ENCODE results near the gene PRSS8.
A peak's percentile ranks its signal among the peaks of the same experiment; 100 is the strongest.
"Not testable (repeated sequence)": the region's sequence is repeated elsewhere in the genome, so short reads cannot be mapped to it uniquely, and the experiment has no call there.

The PRSS8 gene

DNA sequence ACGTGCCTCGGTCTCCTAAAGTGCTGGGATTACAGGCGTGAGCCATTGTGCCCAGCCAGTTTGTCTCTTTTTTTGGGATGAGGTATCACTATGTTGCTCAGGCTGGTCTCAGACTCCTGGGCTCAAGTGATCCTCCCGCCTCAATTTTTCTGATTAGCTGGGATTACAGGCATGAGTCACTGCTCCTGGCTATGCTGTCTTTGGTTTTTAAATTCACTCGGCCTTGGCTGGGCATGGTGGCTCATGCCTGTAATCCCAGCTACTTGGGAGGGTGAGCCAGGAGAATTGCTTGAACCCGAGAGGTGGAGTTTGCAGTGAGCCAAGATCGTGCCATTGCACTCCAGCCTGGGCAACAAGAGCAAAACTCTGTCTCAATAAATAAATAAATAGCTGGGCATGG is 8.9 kb upstream of the PRSS8 start:
- DNase-seq = peak; percentile 18

DNA sequence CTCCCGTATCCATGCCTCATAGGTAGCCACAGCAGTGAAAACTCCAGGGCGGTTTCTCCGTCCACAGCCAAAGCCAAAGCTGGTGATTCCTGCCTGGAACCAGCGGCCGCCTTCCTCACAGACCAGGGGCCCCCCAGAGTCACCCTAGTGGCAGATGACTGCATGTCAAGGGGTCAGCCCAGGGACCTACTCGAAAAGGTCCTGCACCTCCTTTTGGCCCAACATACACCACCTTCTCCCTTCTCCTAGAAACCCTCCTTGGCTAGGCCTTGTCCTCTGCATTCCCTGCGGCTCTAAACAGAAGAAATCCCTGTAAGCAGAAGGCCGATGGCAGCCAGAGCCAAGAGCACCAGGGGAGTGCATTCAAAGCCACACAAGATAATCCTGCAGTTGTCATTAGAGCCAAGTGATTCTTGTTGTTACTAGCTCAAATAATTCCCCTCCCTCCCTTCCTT is 8.2 kb upstream of the PRSS8 start:
- no peak for DNase-seq

DNA sequence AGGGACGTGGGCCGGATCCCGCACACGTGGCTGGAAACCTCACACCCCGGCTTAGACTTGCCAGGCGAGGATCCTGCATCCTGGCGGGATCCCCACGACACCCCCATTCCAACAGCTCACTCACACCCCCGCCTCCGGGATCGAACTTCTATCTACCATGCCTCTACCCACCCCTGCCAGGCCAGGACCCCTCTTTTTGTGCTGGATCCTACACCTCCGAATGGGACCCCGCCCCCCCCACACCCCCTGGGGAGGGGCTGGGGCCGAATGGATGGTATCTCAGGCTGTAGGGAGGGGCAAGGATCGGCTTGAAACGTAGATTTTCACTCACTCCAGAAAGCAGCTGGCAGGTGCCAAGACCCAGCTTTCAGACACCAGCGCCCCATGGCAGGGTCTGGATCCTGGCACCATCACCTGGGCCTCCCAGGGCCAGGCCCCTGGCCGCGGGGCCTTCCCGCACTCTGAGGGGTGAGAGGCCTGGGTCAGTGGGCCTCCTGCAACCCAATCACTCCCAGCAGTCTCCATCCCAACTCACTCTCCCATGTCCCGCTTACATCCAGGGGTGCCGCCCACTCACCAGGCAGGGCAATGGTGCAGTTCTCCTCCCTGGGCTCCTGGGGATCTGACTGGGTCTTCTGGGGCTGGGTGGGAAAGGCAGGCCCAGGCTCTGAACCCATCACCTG is 7.6 kb upstream of the PRSS8 start:
- no peak for DNase-seq

DNA sequence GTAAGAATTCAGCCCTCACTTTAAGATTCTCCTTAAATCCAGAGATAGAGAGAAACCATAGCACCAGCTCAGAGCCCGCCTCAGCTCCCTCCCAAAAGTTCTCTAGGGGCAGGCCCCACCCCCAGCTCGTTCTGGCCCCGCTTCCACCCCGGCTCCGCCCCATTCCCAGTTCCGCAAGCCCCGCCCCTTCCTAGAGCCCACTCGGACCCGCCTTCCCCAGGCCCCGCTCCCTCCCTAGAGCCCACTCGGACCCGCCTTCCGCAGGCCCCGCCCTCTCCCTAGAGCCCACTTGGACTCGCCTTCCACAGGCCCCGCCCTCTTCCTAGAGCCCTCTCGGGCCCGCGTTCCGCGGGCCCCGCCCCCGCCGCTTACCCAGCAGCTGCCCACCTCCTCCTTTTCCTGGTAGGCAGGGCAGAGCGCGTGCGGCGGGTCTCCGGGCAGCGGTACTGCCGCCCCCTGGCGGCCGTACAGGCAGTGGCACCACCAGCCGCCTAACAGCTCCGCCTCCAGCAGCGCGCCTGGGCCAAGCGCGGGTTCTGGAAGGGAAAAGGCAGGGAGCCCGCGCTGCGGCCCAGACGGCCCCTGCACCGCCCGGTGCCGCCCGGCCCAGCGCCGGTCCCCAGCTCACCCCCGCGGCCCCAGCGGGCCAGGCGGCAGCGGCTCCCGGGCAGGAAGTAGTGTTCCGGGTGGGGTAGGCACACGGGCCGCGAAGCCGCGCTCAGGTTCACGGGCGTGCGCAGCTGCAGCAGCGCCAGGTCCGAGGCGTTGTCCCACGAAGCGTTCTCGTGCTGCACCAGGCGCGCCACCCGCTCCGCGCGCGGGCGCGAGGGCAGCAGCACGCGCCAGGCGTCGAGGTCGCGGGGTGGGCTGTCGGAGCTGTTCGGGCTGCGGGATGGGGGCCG is 6.8 kb upstream of the PRSS8 start:
- DNase-seq = peak; percentile 98

DNA sequence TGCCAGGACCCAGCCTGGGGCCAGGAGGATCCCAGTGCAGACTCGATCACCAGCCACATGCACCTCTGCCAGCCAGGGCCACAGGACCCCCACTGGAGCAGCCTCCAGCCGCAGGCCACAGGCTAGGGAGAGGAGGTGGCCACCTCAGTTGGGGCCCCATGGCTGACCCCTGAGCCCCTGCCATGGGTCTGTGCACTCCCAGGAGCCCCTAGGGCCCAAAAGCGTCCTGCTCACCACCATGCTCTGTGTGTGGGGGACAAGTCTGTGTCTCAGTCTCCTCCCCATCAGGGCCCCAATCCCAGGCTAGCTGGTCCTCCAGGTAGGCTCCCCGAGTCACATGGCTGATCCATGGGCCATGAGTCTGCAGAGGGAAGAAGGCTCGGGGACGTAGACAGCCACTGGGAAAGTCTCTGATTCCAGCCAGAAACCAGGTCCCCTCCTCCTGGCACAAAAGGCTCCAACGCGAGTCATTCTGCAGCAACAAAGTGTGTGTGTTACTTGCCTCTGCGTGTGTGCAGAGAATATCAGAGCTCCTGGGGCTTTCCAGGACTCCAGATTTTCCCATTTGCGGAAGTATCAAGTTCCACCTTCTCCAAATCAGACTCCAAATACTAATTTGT is 6.1 kb upstream of the PRSS8 start:
- no peak for DNase-seq

DNA sequence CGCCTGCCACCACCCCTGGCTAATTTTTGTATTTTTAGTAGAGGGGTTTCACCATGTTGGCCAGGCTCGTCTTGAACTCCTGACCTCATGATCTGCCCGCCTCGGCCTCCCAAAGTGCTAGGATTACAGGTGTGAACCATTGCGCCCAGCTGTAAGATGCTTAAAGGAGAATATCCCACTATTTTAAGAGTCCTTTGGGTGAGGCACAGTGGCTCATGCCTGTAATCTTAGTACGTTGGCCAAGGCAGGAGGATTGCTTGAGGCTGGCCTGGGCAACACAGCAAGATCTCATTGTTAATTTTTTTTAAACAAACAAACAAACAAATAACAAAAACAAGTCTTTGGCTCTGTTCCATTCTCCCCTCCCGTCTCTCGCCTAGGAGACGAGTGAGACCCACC is 5.5 kb upstream of the PRSS8 start:
- not testable (repeated sequence) for DNase-seq

DNA sequence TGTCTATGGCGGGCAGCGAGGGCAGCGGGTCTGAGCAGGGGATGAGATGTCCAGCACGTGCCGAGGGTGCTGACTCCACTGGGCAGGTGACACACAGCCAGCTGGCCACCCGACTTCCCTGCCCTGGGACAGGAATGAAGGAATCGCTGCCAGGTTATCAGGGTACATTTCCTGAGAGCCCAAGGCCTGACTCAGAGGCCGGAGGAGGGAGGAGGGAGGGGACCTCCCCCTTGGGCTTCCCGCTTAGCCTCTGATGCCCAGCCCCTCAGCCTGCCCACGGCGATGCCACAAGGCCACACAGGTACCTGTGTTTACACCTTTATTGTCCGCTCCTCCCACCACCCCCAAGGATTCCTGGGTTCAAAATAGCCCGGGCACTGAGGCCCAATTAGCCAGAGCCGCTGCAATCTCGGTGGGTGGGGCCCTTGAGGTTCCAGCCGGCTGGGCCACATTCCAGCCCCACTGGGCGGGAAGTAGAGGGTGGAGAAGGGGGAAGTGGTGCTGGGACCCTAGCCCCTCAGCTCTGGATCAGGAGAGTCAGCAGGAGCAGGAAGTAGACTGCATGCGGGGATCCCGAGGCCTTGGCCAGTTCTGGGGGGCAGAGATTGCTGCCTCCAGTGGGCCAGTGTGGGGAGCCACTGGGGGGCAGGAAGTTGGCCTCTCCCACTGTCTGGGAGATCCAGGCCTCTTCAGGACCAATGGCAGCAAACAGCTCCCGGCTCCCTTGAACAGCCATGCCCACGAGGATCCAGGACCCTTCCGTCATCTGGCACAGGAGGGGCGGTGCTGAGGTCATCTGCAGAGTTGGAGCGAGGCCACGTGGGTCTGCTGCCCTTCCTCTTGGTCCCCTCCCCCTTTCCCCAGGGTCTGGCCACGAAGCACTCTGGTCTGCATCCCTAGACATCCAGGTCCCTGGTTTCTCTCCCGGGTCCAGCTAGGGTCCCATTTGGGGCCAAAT is 3.4 kb upstream of the PRSS8 start:
- peak; percentile 68 for DNase-seq

DNA sequence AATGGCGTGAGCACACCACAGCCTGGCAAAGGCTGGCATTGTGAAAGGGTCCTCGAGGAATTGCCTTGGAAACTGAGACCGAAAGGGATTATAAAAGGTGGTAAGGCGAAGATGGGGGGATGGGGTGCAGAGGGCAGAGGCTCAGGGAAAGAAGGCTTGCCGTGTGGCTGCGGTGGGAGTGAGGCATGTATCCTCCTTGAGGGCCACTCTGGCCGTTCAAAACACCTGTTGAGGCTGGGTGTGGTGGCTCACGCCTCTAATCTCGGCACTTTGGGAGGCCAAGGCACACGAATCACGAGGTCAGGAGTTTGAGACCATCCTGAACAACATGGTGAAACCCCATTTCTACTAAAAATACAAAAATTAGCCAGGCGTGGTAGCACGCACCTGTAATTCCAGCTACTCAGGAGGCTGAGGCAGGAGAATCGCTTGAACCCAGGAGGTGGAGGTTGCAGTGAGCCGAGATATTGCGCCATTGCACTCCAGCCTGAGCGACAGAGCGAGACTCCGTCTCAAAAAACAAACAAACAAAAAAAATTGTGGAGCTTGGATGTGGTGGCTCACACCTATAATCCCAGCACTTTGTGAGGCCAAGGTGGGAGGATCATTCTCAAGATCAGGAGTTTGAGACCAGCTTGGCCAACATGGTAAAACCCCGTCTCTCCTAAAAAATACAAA is 1.4 kb upstream of the PRSS8 start:
- DNase-seq = not testable (repeated sequence)

DNA sequence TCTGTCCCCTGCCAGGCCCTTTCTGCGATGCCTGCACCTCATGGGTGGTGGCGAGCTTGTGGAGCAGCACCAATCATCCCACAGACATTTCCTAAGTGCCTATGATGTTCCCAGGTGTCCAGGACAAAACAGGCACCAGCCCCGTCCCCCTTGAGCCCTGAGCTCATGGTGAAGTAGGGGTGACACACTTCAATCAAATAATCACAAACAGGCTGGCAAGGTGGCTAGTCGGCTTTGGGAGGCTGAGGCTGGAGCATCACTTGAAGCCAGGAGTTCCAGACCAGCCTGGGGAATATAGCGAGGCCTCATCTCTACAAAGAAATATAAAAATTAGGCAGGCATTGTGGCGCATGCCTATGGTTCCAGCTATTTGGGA is 748 bp upstream of the PRSS8 start:
- no peak for DNase-seq

DNA sequence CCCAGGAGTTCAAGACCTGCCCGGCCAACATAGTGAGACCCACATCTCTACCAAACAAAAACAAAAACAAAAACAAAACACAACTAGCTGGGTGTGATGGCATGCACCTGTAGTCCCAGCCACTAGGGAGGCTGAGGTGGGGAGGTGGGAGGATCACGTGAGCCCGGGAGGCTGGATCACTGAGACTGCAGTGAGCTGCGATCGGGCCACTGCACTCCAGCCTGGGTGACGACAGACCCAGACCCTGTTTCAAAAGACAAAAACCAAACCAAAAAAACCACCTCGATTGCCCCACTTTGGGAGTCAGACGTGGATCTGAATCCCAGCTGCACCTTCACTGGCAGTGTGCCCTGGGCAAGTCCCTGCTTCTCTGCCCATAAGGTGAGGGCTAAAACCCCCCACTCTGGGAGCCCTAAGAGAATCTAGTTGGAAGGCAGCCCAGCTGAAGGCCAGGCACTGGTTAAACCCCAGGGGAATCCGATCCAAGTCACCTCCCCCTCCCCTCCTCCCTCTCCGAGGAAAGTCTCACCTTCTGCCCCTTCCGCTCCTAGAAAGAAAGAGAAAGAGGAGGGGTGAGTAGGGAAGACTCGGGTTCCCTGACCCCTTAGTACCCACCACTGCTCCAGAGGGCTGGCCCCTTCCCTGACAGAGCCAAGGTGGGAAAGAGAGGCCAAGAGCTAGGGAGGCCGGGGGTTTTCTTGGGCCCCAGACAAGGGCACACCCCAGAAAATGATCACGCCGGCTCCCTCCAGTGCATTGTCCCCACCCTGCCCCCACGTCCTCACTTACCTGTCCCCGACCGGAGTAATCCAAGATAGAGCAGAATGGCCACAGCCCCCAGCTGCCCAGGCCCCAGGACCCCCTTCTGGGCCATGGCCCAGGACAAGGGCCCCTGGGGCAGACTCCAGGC is 647 bp downstream of the PRSS8 start:
- DNase-seq = no peak

DNA sequence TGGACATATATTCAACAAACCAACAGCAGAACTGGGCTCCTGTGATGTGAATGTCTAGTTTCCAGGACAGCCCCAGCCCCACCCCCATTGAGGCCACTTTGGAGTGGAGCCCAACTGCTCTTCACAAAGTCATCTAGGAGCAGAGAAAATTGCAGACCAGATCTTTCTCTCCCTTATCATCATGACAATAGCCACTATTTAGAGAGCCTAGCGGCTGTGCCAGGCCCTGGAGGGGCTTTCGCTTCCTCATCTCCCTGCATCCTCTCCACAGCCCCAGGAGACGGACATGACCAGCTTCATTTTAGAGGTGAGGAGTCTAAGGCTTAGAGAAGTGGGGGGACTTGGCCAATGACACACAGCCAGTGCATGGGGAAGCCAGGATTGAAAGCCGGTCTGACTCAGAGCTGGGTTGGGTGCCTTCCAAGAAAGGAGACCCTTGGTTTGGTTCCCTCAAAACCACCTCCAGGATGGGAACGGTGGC is 1.4 kb downstream of the PRSS8 start:
- no peak for DNase-seq

DNA sequence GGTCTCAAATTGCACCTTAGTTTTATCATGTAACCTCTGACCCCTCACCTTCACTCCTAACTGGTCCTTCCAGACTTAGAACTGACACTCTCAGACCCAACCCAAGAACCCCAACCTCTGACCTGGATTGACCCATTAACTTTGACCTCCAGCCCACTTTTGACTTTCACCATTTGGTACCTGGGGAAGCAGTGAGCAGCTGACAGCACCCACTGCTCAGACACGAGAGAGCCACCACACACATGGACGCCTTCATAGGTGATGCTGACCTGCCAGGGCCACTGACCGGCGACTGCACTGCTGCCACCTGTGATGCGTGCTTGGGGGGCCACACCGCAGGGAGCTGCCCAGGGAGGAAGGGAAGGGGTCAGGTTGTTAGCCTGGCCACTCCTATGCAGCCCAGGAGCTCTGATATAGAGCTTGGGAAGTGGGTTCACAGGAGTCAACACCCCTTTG is 2.5 kb downstream of the PRSS8 start:
- no peak for DNase-seq

DNA sequence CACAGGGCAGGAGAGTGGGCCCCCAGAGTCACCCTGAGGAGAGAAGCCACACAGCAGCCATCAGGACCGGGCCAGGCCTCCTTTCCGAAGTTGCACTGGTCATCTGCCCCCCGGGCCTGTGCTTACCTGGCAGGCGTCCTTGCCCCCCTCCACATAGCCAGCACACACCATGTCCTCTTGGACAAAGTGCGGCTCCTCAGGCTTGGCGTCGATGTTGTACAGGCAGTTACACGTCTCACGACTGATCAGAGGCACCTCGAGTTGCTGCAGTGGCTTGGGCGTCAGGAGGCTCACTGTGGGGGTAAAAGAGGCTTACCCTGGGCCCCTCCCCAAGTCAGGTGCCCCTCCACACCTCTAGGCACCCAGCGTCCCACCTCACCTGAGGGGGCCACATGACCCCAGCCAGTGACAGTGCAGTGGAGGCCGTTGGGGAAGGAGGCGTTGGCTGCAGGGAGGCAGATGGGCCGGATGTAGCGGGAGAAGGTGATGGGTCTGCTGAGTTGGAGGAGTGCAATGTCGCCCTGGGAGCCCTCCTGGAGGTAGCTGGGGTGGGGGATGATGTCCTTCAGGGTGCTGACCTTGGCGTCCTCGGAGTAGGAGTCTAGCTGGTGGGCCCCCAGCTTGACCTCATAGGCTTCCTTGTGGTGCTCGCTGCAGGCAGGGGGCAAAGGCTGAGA is 3.1 kb downstream of the PRSS8 start:
- DNase-seq = no peak

DNA sequence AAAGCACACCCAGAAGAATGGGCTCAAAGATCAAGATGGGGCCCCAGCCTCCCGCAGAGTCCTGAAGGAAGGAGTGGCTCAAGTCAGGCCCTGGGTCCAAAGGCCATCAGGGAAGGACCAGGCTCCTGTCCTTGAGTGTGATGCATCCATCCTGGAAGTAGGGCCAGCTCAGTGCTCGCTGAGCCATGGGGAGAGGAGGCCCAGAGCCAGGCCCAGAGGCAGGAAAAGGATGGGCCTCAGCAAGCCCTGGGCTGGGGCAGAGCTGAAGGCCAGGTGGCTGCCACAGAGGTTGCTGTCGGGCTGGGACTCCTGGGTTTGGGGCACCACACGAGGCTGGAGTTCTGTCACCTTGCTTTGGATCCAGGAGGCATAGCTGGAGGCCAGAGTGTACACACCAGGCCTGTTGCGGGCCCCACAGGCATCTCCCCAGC is 3.7 kb downstream of the PRSS8 start:
- no peak for DNase-seq

DNA sequence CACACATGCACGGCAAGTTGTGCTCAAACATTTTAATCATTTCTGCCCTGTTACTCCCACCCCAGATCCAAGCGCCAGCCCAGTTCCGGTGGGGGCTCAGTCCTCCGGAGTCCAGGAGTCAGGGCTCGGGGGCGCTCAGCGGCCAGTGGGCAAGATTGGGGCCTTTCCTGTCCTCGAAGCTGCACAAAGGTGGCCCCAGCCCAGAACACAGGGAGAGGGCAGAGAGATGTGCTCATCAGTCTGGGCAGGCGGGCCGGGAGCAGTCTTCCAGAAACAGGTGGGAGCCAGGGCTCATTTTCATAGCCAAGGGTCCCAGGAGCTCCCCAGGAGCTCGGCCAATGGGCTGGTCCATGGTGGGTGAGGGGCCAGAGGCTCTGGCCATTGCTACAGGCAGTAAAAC is 4.1 kb downstream of the PRSS8 start:
- DNase-seq = no peak

DNA sequence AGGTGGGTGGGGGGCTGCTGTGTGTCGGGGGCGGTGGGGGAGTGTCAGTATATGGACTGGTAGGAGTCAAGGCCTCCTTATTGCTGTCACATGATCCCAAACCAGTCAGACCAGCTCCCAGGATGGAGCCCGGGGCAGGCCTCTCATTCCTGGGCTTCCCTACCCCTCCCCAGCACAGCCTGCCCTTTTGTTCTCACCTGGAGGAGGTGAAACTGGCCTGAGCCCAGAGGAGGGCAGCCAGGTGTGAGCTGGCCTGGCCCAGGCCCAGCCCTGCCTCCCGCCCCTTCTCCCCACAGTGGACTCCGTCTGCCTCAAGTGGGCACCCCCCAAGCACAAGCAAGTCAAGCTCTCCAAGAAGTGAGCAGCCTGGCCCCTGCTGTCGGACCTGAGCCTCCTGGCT is 4.6 kb downstream of the PRSS8 start:
- no peak for DNase-seq

DNA sequence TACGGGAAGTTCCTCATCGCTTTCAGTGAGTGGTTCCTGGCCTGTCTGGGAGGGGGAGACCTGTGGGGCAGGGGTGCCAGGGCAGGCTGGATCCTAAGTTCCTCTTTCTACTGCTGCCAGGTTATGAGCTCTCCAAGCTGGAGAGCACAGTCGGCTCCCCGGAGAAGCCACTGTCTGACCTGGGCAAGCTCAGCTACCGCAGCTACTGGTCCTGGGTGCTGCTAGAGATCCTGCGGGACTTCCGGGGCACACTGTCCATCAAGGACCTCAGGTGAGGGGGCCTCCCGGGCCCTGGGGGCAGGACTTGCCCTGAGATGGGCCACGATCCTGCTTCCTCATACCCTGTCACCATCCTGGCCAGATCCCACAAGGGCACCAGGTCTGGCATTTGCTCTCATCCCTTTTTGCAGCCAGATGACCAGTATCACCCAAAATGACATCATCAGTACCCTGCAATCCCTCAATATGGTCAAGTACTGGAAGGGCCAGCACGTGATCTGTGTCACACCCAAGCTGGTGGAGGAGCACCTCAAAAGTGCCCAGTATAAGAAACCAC is 5.1 kb downstream of the PRSS8 start:
- no peak for DNase-seq

DNA sequence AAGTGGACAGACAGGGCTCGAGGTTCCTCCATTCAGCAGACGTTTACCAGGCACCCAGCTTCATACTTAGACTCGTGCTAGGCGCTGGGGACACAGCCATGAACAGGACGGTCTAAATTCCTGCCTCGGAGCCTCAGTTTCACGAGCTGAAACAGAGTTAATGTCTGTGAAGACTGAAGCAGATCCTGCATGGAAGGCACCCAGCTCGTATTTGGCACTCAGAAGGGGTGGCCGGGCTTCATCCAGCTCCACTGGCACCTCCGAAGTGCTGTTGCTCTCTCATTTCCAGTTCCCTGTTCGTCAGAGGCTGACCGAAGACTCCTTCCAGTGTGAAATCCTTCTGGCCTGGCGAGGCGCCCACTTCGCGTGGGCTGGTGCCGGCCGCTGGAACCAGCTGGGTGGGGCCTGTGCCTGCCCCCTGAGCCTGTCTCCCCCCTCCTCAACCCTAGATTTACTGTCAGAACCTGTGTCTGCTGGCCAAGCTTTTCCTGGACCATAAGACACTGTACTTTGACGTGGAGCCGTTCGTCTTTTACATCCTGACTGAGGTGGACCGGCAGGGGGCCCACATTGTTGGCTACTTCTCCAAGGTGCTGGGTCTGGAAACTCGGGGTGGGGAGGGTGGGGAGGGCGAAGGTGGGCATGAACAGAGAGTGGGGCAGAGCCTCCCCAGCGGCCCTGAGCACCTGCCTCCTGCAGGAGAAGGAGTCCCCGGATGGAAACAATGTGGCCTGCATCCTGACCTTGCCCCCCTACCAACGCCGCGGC is 5.8 kb downstream of the PRSS8 start:
- no peak for DNase-seq
